Jurkat, Clone E6-1 (cell line): ENCODE measurements around the gene SGIP1. TPM values are rescaled to one million over a fixed set of nuclear protein-coding genes. Genes with fewer than 3 reads are reported as not detected.

Experiments used
- DNase-seq: peaks from one replicate; pipeline ENCODE4 v3.0.0-alpha.2; 2011; ENCODE audit warnings: low read depth, low spot score
- H3K4me3 ChIP-seq: 2 replicates; pipeline ENCODE4 v1.5.1; 2011; ENCODE audit warnings: mild to moderate bottlenecking, low read length, control low read depth, moderate library complexity
- polyA plus RNA-seq: library from polyadenylated mRNA; unstranded; fragments of >200 nt; gene quantifications from one replicate; pipeline ENCODE4 v1.2.1, GENCODE V29; 2012; ENCODE audit warnings: missing spikeins; ENCODE audit not compliant: insufficient read length, insufficient read depth

Gene SGIP1
- not detected for polyA plus RNA-seq

GRCh38 chr1:66533804-66534740, at the start of gene SGIP1:
SGIP1 (plus strand) TSS chr1:66534153; CDS start chr1:66534359, 206 bp downstream.
- H3K4me3 ChIP-seq = no peak within 1 kb of the TSS
- no peak for DNase-seq

GRCh38 chr1:66489151-66489550, 44.8 kb upstream of the SGIP1 start:
- no peak for DNase-seq
- H3K4me3 ChIP-seq = no peak overlapping the region

- no peak for DNase-seq
- H3K4me3 ChIP-seq = no peak overlapping the region
Observed at GRCh38 chr1:66489972-66490601, 43.9 kb upstream of the SGIP1 start.

- DNase-seq = no peak
- H3K4me3 ChIP-seq = no peak overlapping the region
Observed at GRCh38 chr1:66490816-66491215, 43.1 kb upstream of the SGIP1 start.

GRCh38 chr1:66492424-66492823, 41.5 kb upstream of the SGIP1 start:
- no peak overlapping the region for H3K4me3 ChIP-seq
- no peak for DNase-seq

GRCh38 chr1:66493731-66494130, 40.2 kb upstream of the SGIP1 start:
- no peak overlapping the region for H3K4me3 ChIP-seq
- no peak for DNase-seq

GRCh38 chr1:66494482-66494881, 39.5 kb upstream of the SGIP1 start:
- DNase-seq = no peak
- no peak overlapping the region for H3K4me3 ChIP-seq

- H3K4me3 ChIP-seq = no peak overlapping the region
- DNase-seq = no peak
Observed at GRCh38 chr1:66495495-66495894, 38.5 kb upstream of the SGIP1 start.

- no peak overlapping the region for H3K4me3 ChIP-seq
- no peak for DNase-seq
Observed at GRCh38 chr1:66497910-66498309, 36.0 kb upstream of the SGIP1 start.

- H3K4me3 ChIP-seq = no peak overlapping the region
- no peak for DNase-seq
Observed at GRCh38 chr1:66500301-66500700, 33.7 kb upstream of the SGIP1 start.

GRCh38 chr1:66502086-66502485, 31.9 kb upstream of the SGIP1 start:
- no peak for DNase-seq
- no peak overlapping the region for H3K4me3 ChIP-seq

GRCh38 chr1:66503841-66504470, 30.0 kb upstream of the SGIP1 start:
- peak; percentile 8 for DNase-seq
- H3K4me3 ChIP-seq = no peak overlapping the region

GRCh38 chr1:66505671-66506392, 28.1 kb upstream of the SGIP1 start:
- no peak for DNase-seq
- H3K4me3 ChIP-seq = no peak overlapping the region

GRCh38 chr1:66506393-66506687, 27.6 kb upstream of the SGIP1 start:
- no peak for DNase-seq
- no peak overlapping the region for H3K4me3 ChIP-seq

GRCh38 chr1:66506991-66507390, 27.0 kb upstream of the SGIP1 start:
- DNase-seq = no peak
- H3K4me3 ChIP-seq = no peak overlapping the region

- no peak for DNase-seq
- no peak overlapping the region for H3K4me3 ChIP-seq
Observed at GRCh38 chr1:66510407-66510806, 23.5 kb upstream of the SGIP1 start.

- DNase-seq = no peak
Observed at GRCh38 chr1:66511118-66511517, 22.8 kb upstream of the SGIP1 start.

GRCh38 chr1:66517959-66518358, 16.0 kb upstream of the SGIP1 start:
- no peak overlapping the region for H3K4me3 ChIP-seq
- DNase-seq = no peak

More at GRCh38 chr1:66511118-66511517, 22.8 kb upstream of the SGIP1 start:
- no peak overlapping the region for H3K4me3 ChIP-seq

GRCh38 chr1:66518654-66519053, 15.3 kb upstream of the SGIP1 start:
- H3K4me3 ChIP-seq = no peak overlapping the region

More at GRCh38 chr1:66518654-66519053, 15.3 kb upstream of the SGIP1 start:
- DNase-seq = no peak
